Gastroesophageal sphincter (tissue), 4 donors: Measurements from ENCODE around the gene EIPR1. TPM values are rescaled to one million over a fixed set of nuclear protein-coding genes. Genes with fewer than 3 reads are reported as not detected.

Source experiments
- ATAC-seq: fragments of 150-250 bp; one replicate; pipeline ENCODE4 v1.9.1; 2016; ENCODE audit warnings: mild to moderate bottlenecking, moderate library complexity
- H3K27ac ChIP-seq, 4 donors: fragments of 200-600 bp; sonication (generic) in 3 of 4; 1 replicate in 3 of 4; 2 replicates in 1 of 4; pipeline ENCODE4 v1.5.1; 2016 to 2019
- H3K27me3 ChIP-seq: fragments of 200-600 bp; sonication (generic); one replicate; pipeline ENCODE4 v1.5.1; 2019
- H3K36me3 ChIP-seq, 2 donors: fragments of 200-600 bp; sonication (generic); one replicate each; pipeline ENCODE4 v1.5.1; 2019; ENCODE audit warnings: control low read depth in 1 of 2
- H3K4me1 ChIP-seq, 3 donors: fragments of 200-600 bp; sonication (generic); 1 replicate in 2 of 3; 2 replicates in 1 of 3; pipeline ENCODE4 v1.5.1; 2016 to 2019; ENCODE audit warnings: control low read depth in 2 of 3
- H3K4me3 ChIP-seq, 2 donors: fragments of 200-600 bp; sonication (generic); one replicate each; pipeline ENCODE4 v1.5.1; 2019; ENCODE audit warnings: mild to moderate bottlenecking in 1 of 2, moderate library complexity in 1 of 2
- H3K9me3 ChIP-seq, 3 donors: fragments of 200-600 bp; sonication (generic); one replicate each; pipeline ENCODE4 v1.5.1; 2017 to 2019; ENCODE audit warnings: control low read depth in 2 of 3
- CTCF ChIP-seq, 4 experiments: fragments of 200-600 bp in 2 of 4; fragments of 450-650 bp in 2 of 4; sonication (generic) in 1 of 4; IDR thresholded peaks; one replicate each; pipeline ENCODE4 v1.5.1; 2017 to 2019; ENCODE audit warnings: antibody characterized with exemption in 4 of 4, mild to moderate bottlenecking in 2 of 4, moderate library complexity in 2 of 4
- EP300 ChIP-seq: sonication (generic); formaldehyde crosslinking; IDR thresholded peaks from one replicate; pipeline ENCODE4 v1.6.1; 2017; ENCODE audit warnings: antibody characterized with exemption, mild to moderate bottlenecking
- POLR2A ChIP-seq, 2 donors: fragments of 450-650 bp; IDR thresholded peaks; one replicate each; pipeline ENCODE4 v1.6.1; 2017; ENCODE audit warnings: antibody characterized with exemption in 2 of 2, mild to moderate bottlenecking in 2 of 2, moderate library complexity in 1 of 2
- POLR2AphosphoS5 ChIP-seq: sonication (generic); formaldehyde crosslinking; IDR thresholded peaks from one replicate; pipeline ENCODE4 v1.6.1; 2017; ENCODE audit warnings: antibody characterized with exemption
- WGBS, 2 donors: methylation state at CpG; one replicate each; pipeline ENCODE4 v1.1.5; 2018; ENCODE audit warnings: low coverage in 1 of 2; 5-methylcytosine and 5-hydroxymethylcytosine counted together
- total RNA-seq, 4 donors: library from RNA; depleted of rRNA; stranded (reverse); fragments of >200 nt; gene quantifications; one replicate each; pipeline ENCODE4 v1.1.0, GENCODE V29; 2016

Gene EIPR1
- total RNA-seq, 4 donors from 2014 or later = 11.3 to 26.8 (median 22.2) TPM

DNA sequence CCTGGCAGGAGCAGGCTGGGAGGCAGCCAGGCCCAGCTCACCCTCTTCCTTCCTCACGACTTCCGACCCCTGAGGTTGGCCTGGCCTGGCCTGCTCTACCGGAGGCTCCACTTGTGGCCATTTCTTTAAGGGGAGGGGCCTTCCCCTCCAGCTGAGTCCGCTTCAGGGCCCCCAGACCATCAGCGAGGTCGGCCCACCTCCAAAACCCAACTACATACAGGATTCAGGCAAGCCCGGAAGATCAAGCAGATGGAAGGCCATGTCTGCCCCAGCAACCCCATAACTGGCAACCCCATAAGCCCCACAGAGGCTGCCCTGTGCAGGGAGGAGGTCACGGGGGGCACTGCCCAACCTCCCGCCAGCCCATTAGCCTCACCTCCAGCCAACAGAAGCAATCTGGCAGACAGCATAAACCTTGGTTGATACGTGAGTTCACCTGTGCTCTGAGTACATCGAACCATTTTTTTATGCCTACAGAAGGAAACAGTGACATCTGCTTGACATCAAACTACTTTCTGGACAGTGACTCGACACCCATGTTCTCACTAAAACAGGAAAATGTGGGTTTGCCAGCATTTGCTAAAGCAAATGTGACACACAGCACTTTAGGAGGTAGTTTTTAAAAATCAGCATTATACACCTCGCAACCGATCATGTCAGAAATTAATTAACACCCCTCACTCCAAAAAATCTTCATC is 98.9 kb downstream of the EIPR1 start:
- H3K27me3 ChIP-seq = no peaks in the 10 kb centered on the region
- peaks cover 0 to 11% (median 0%) of the 10 kb centered on the region in 3 donors for H3K9me3 ChIP-seq
- no peak overlapping the region for H3K4me3 ChIP-seq
- ATAC-seq = no peak
- H3K4me1 ChIP-seq = peaks cover 0 to 18% (median 0%) of the 10 kb centered on the region in 3 donors
- H3K27ac ChIP-seq = no peak overlapping the region
- TF ChIP-seq EP300 (no peak), CTCF (IDR thresholded peaks at IDR 0.05) (no peak), POLR2AphosphoS5 (no peak), POLR2A (IDR thresholded peaks at IDR 0.05) (no peak)
- peaks cover 0 to 7% of the 10 kb centered on the region in 2 donors for H3K36me3 ChIP-seq
- WGBS, 2 donors = 89 to 95% methylated on average over 4 to 10 of the region's 14 CpGs

- Histone ChIP-seq H3K27me3 (no peaks in the 10 kb centered on the region), H3K27ac (no peak overlapping the region), H3K9me3 (peaks cover 0 to 11% (median 0%) of the 10 kb centered on the region in 3 donors), H3K4me3 (no peak overlapping the region), H3K4me1 (peaks cover 0 to 12% (median 0%) of the 10 kb centered on the region in 3 donors), H3K36me3 (peaks cover 0 to 7% of the 10 kb centered on the region in 2 donors)
- 90% methylated on average over 2 of the region's 16 CpGs; no CpG with 5 or more reads in 1 of the 2 donors for WGBS, 2 donors
- no peak for TF ChIP-seq POLR2A (IDR thresholded peaks at IDR 0.05)
- TF ChIP-seq POLR2AphosphoS5 = no peak
- no peak for TF ChIP-seq EP300
- TF ChIP-seq CTCF (IDR thresholded peaks at IDR 0.05) = no peak
- ATAC-seq = no peak
Measured at GRCh38 chr2:3277748-3278520, 99.7 kb downstream of the EIPR1 start.

DNA sequence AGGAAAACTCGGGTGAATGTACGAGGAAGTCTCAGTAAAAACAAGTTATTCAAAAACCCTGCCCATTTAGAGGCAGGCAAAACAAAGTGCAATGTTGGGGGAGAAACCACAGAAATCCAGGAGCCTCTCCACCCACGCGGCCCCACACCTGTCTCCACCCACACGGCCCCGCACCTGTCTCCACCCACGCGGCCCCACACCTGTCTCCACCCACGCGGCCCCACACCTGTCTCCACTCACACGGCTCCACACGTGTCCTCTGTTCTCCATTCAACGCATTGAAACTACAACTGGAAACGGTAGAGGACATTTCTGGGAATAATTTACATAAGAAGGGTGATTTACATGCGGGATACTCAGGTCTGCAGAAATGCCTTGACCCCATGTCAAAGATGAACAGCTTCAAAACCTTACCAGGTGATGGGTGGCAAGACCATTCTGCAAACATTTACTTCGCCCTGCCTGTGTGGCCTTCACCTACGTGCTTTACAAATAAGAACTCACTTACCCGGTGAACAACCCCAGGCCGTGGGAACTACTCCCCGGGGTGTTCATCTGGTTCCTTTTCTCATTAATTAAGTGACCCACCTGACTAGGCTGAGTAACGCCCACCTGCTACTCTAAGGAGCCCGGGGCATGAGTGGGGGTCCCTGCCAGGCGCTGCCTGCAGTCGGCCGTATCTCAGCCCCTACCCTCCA is 100.4 kb downstream of the EIPR1 start:
- WGBS, 2 donors = 83 to 85% methylated on average over 11 to 25 of the region's 25 CpGs
- Histone ChIP-seq H3K36me3 (peaks cover 0 to 7% of the 10 kb centered on the region in 2 donors), H3K4me1 (peaks cover 0 to 4% (median 0%) of the 10 kb centered on the region in 3 donors), H3K9me3 (peaks cover 0 to 11% (median 0%) of the 10 kb centered on the region in 3 donors), H3K27me3 (no peaks in the 10 kb centered on the region), H3K4me3 (no peak overlapping the region), H3K27ac (no peak overlapping the region)
- ATAC-seq = no peak
- TF ChIP-seq POLR2AphosphoS5 = no peak
- TF ChIP-seq POLR2A (IDR thresholded peaks at IDR 0.05) = no peak
- TF ChIP-seq CTCF (IDR thresholded peaks at IDR 0.05) = no peak
- TF ChIP-seq EP300 = no peak

- no peaks in the 10 kb centered on the region for H3K4me1 ChIP-seq
- peaks cover 0 to 11% (median 0%) of the 10 kb centered on the region in 3 donors for H3K9me3 ChIP-seq
- peaks cover 0 to 3% of the 10 kb centered on the region in 2 donors for H3K36me3 ChIP-seq
- no peak overlapping the region for H3K27ac ChIP-seq
- H3K27me3 ChIP-seq = no peaks in the 10 kb centered on the region
- no peak overlapping the region for H3K4me3 ChIP-seq
- no peak for ATAC-seq
- TF ChIP-seq POLR2A (IDR thresholded peaks at IDR 0.05) (no peak), EP300 (no peak), CTCF (IDR thresholded peaks at IDR 0.05) (no peak), POLR2AphosphoS5 (no peak)
- WGBS, 2 donors = 97% methylated on average over 7 of the region's 7 CpGs
Measured at GRCh38 chr2:3272761-3273160, 104.9 kb downstream of the EIPR1 start.
